DOHH2 (cell line): Measurements from ENCODE around the gene CPNE8.

Source experiments
- CTCF ChIP-seq: fragments of 200-600 bp; sonication (generic); IDR thresholded peaks from one replicate; pipeline ENCODE4 v1.5.1; 2014; ENCODE audit warnings: antibody characterized with exemption, mild to moderate bottlenecking, low read depth, low read length; ENCODE audit not compliant: poor library complexity, severe bottlenecking
- EZH2phosphoT487 ChIP-seq: fragments of 200-600 bp; sonication (generic); IDR thresholded peaks from 2 replicates; pipeline ENCODE4 v1.6.1; 2017; ENCODE audit warnings: borderline replicate concordance, mild to moderate bottlenecking, antibody characterized with exemption, low read length, moderate library complexity, mixed read lengths

- TF ChIP-seq CTCF (no peak), EZH2phosphoT487 (no peak)
These were observed 276.3 kb downstream of the CPNE8 start for GRCh38 chr12:38629064-38629463.
